ENCODE measurements around the gene ARL3.
A peak's percentile ranks its signal among the peaks of the same experiment; 100 is the strongest.

ARL3 gene

GRCh38 chr10:102647443-102648268 is 66.5 kb downstream of the ARL3 start:
- TF ChIP-seq, protein P1, sequence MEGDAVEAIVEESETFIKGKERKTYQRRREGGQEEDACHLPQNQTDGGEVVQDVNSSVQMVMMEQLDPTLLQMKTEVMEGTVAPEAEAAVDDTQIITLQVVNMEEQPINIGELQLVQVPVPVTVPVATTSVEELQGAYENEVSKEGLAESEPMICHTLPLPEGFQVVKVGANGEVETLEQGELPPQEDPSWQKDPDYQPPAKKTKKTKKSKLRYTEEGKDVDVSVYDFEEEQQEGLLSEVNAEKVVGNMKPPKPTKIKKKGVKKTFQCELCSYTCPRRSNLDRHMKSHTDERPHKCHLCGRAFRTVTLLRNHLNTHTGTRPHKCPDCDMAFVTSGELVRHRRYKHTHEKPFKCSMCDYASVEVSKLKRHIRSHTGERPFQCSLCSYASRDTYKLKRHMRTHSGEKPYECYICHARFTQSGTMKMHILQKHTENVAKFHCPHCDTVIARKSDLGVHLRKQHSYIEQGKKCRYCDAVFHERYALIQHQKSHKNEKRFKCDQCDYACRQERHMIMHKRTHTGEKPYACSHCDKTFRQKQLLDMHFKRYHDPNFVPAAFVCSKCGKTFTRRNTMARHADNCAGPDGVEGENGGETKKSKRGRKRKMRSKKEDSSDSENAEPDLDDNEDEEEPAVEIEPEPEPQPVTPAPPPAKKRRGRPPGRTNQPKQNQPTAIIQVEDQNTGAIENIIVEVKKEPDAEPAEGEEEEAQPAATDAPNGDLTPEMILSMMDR (IDR thresholded peaks at IDR 0.05; ENCODE audit: borderline replicate concordance, insufficient read depth, low read depth, low read length), result no peak

DNA sequence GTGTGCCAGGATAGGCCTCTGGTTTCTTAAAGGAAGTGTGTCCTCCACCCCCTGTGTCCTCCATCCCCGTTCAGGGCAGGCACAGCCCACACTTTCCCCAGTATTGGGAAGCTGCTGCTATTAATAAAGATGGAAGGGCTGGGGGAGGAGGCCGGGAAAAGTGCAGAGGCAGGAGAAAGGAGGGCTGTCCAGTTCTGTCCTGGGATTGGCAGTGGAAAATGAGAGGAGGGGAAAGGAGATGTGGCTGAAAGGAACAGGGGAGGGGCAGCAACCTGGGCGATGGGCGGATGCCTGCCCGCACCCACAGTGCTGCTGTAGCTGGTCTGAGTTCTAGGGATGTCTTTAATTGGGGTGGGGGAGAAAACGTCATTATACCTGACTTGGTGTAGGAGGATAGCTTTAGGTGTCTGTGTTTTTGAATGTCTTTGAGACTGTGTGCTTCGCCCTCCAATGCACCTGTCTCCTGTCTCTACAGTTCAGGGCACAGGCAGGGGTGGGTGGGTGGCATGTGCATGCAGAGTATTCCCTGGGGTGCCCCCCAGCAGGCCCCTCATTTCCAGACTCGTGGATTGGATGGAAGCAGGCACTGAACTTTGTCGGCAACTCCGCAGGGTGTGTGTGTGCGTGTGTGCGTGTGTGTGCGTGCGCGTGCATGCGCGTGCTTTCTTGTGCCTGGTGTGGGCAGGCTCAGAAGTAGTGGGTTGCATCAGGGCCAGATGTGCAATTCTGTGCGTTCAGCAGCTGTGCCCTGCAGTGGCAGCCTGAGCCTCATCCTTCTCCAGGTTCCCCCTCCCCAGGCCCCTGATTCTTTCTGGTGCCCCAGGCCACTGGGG is 67.4 kb downstream of the ARL3 start:
- peak overlapping the region; percentile 79 for H3K4me3 ChIP-seq (ENCODE audit: low read depth, low read length)
- TF ChIP-seq, protein P1 (IDR thresholded peaks at IDR 0.05; ENCODE audit: borderline replicate concordance, insufficient read depth, low read depth, low read length), result no peak

More at GRCh38 chr10:102647443-102648268, 66.5 kb downstream of the ARL3 start:
- H3K4me3 ChIP-seq (ENCODE audit: low read depth, low read length), result peak overlapping the region; percentile 79

- peak overlapping the region; percentile 79 for H3K4me3 ChIP-seq (ENCODE audit: low read depth, low read length)
- TF ChIP-seq, protein P1 (IDR thresholded peaks at IDR 0.05; ENCODE audit: borderline replicate concordance, insufficient read depth, low read depth, low read length), result no peak
Observed at GRCh38 chr10:102645741-102646609, 68.2 kb downstream of the ARL3 start.

DNA sequence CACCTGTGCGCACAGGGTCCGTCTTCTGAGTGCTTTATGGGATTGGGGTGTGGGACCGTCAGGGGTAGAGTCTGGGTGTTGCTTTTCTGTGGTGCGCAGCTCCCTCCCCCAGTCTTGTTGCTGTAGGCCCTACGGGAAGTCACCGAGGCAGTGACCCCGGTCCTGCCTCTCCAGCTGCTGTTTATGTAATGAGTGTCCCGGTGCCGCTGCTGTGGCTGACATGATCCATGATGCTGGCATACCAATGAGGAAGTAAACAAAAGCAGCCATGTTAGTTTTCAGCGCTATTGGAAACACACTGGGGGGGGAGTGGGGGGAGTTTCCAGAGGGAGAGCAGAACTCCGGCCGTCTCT is 68.8 kb downstream of the ARL3 start:
- TF ChIP-seq, protein P1 (IDR thresholded peaks at IDR 0.05; ENCODE audit: borderline replicate concordance, insufficient read depth, low read depth, low read length), result no peak
- peak overlapping the region; percentile 79 for H3K4me3 ChIP-seq (ENCODE audit: low read depth, low read length)

GRCh38 chr10:102644646-102645387 is 69.4 kb downstream of the ARL3 start:
- TF ChIP-seq, protein P1 (IDR thresholded peaks at IDR 0.05; ENCODE audit: borderline replicate concordance, insufficient read depth, low read depth, low read length), result peak; percentile 68
- peak overlapping the region; percentile 79 for H3K4me3 ChIP-seq (ENCODE audit: low read depth, low read length)

DNA sequence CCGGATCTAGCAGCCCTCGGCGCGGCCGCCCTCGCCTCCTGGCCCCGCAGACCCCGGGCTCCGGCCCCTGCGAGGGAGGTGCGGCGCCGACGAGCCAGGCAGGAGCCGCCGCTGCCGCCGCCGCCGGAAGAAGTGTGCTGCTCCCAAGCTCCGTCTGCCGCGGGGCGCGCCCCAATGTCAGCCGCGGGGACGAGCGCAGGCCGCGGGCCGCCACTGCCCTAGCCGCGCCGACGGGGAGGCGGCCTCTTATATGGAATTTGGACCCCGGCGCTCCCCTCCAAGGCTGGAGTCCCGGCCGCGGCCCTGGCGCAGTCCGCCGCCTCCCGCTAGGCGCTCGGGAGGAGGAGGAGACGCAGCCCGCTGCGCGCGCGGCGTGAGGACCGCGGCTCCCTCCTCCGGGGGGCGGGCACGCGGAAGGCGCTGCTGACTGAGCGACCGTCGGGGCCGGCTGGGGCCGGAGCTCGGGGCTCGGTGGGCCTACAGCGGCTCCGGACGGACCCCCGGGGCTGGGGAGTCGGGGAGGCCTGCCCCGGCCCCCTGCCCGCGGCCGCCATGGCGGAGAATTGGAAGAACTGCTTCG is 70.0 kb downstream of the ARL3 start, which contains the start of gene TRIM8:
Gene TRIM8 (plus strand): TSS at position 414 of the 580 bp plus-strand sequence. CDS start 139 bp downstream, at position 553.
- TF ChIP-seq, protein P1 (IDR thresholded peaks at IDR 0.05; ENCODE audit: borderline replicate concordance, insufficient read depth, low read depth, low read length), result no peak
- peak within 1 kb of the TSS; percentile 79 for H3K4me3 ChIP-seq (ENCODE audit: low read depth, low read length)
